ENCODE data around the gene HRH4.
A peak's percentile ranks its signal among the peaks of the same experiment; 100 is the strongest.

The HRH4 gene, protein sequence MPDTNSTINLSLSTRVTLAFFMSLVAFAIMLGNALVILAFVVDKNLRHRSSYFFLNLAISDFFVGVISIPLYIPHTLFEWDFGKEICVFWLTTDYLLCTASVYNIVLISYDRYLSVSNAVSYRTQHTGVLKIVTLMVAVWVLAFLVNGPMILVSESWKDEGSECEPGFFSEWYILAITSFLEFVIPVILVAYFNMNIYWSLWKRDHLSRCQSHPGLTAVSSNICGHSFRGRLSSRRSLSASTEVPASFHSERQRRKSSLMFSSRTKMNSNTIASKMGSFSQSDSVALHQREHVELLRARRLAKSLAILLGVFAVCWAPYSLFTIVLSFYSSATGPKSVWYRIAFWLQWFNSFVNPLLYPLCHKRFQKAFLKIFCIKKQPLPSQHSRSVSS

DNA sequence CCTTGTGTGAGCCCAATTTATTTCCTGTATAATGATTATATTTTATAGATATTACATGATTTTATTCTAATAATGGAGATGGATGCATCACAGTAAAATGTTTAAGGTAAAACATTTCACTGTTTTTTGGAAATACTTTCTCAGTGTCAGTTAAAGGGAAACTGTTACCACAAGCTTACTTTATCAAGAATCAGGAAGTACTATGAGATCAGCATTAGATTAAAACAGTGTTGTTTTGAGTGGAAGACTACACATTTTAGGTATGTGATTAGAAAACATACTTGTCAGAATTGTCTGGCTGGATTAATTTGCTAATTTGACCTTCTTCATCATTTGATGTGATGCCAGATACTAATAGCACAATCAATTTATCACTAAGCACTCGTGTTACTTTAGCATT, at the start of gene HRH4:
HRH4 (plus strand) TSS at position 250 of the 400 bp plus-strand sequence; CDS start at position 342, 92 bp downstream.
- no peak for DNase-seq (ENCODE audit: low read depth in 3 of 3)

DNA sequence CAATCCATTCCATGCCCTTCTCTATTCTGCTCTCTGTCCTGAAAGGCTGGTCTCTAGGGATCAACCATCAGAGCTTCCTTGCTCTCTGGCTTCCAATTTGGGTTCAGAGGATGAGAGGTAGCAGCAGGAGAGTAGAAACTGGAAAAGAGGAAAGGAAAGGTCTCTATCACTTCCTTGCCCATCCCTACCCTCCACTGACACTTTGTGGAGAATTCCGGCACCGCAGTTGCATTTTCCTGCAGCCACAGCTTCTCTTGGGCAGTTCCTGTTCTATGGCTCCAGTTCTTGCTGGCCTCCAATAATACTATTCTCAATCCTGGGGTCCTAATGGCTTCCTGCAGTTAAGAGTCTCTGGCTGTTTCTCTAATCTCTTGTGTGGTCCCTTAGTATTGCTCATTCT, 47.3 kb upstream of the HRH4 start:
- no peak for DNase-seq (ENCODE audit: low read depth in 3 of 3)

DNA sequence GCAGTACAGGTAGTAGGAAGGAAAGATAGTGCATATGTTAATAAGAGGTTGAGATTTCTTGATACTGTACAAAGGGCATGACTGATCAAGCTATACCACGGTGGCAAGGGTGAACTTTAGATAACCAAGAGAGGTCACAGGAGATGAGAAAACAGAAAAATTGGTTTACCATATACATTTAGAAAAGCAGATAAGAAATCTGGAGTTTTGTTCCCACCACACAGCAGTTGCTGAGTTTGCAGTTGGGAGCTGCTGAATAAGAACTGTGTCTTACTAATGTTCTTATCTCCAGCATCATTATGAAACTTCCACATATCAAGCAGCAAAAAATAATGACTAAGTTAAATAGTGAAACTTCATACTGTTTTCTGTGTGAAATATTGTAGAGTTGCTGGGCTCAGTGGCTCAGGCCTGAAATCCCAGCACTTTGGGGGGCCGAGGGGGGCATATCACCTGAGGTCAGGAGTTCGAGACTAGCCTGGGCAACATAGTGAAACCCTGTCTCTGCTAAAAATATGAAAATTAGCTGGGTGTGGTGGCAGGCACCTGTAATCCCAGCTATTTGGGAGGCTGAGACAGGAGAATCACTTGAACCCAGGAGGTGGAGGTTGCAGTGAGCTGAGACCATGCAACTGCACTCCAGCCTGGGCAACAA, 46.0 kb upstream of the HRH4 start:
- DNase-seq (ENCODE audit: low read depth in 3 of 3), result peak in 1 of 3 donors; percentile 31

DNA sequence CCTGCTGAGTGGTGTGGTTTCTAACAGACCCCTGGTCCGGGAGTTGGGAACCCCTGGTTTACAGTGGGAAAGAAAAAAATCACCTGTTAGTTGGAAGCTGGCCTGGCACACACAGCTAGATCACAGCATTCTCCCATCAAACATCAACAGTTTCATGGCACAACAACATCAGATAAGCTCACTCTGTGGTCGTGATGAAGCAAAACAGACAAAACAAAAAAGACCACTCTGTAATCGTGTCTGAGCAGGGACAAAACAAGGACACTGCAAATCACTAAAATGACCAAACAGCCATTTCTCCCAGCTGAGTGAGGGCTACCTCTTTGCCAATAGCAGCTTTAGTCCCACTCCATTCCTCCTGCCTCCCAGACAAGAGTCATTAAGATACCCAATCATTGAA, 43.0 kb upstream of the HRH4 start:
- no peak for DNase-seq (ENCODE audit: low read depth in 3 of 3)

DNA sequence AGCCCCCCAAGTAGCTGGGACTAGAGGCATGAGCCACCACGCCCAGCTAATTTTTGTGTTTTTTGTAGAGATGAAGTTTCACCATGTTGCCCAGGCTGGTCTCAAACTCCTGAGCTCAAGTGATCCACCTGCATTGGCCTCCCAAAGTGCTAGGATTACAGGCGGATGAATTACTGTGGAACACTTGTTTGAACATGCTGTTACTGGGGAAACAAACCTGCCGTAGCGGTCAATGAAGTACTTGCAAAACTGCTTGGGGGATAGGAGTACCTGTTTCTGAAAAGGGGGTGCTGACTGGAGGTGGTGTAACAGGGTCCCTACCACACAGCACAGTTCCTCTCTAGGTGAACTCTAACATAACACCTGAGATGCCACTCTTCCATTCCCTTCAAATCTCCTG, 39.9 kb upstream of the HRH4 start:
- no peak for DNase-seq (ENCODE audit: low read depth in 3 of 3)

DNA sequence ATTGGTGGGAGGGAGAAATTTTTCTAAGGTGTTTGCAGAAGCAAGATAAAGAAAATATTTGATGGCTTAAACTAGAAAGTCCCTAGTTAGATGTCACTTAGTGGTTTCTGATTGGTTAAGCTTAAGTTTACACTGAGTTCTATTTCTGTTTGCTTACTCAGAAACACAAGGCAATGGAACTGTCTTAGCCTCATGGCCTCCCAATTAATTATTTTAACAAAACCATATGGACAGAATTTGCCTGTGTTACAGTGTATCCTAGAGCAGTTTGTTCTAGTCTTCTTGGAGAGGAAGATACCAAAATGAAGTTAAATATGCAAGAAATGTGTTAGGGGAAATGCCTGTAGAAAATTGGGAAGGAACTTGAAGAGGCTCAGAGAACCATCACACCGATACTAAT, 38.6 kb upstream of the HRH4 start:
- no peak for DNase-seq (ENCODE audit: low read depth in 3 of 3)

DNA sequence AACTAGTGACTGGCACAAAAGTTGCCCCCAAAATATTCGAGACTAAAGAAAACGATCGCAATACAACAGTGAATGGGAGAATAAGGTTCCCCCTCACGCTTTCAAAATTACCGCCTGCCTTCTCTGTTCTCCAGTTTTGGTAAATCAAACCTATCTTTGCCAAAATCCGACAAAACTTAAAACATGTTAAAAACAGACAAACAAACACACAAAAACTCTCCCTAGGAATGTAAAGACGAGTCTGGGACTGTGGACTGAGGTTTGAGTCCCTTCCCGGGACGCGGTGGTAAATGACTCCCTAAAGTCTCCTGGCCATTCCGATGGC, 34.4 kb upstream of the HRH4 start:
- DNase-seq (ENCODE audit: low read depth in 3 of 3), result no peak

DNA sequence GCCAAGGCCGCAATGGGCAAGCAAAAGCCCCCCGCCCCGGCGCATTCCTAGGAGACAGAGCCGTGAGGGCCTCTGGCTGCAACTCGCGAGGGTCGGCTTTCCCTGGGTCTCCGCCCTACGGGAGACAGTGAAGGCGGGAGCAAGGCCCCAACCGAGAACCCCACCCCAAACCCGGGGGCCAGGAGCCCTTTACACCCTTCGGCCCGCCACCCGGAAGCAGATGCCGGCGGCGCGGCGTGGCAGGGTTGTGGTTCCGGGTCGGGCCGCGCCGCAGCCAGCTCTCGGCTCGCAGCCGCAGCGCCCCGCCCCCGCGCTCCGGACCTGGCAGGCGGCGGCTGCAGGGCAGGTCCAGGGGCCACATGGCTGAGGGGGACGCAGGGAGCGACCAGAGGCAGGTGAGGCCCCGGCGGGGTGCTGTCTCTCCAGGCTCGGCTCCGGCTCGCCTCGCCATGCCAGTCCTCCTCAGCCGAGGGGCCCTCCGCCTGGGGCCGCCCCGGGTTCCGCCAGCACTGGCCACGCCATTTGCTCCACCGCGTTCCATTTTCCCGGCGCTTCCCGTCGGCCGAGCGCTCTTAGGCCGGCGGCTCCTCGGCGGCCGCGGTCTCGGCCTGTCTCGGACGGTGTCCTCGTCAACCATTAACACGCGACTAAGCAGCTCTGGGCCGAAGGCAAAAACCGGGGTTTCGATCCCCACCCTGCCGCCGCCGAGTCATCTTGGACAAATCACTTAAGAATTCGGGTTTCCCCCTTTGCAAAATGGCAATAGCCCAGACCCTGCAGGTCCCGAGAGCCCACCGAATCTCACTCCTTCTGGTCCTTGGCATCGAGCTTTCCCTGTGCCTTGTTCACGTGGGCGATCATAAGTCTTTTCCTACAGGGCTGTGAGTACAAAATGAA, 33.8 kb upstream of the HRH4 start, which contains the start of gene IMPACT:
IMPACT (plus strand) TSS at position 273 of the 897 bp plus-strand sequence; CDS start at position 360, 87 bp downstream.
- DNase-seq (ENCODE audit: low read depth in 3 of 3), result peak; percentile 58 to 74 (median 60)

DNA sequence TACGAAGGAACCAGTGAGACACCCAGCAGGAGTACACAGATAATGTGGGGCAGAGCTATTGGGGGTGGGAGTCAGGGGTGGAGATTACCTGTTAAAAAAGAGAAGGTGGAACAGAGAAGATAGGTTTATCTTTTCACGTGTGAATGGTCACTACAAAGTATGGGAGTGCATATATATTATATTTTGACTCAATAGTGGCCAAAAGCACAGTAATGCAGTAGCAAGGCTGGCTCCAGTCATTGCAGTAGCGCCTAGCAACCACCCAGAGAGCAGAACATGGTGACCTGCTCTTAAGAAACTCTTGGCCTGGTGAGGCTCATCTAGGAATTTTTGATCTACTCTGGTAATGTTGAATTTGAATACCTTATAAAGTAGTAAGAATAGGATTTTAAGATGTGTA, 33.0 kb upstream of the HRH4 start:
- DNase-seq (ENCODE audit: low read depth in 3 of 3), result no peak

DNA sequence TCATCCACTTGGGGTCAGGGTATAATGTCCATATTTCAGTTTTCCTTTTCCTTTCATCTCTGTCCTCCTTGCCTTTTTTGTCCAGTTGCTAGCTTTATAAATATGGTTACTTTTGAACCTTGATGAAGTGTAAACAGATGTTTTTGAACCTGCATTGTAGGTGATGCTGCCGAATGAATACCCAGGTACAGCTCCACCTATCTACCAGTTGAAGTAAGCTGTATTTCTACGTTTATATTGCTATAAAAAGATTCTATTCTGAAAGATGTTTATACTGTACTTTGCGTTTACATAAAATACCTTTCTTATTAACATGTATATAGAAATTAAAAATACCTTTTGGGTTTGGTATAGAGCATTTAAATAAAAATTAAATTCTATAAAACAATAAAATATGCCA, 31.7 kb upstream of the HRH4 start:
- DNase-seq (ENCODE audit: low read depth in 3 of 3), result no peak

DNA sequence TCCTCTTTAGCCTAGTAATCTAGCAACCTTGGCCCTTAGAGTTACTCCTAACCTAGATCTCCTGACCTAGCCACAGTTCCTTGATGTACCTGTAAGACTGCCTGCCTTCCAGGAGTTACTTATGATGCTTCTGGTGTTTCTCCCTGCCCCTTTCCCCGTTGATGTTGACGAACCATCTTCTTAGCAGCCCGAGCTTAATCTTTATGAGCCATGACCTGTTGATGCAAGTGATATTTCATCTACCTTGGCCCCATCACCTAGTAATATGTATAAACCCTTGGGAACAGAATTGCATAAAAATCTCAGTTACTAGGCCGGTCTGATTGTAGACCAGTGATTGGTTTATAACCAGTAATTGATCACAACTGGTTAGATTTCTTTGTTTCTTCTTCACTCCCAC, 31.2 kb upstream of the HRH4 start:
- no peak for DNase-seq (ENCODE audit: low read depth in 3 of 3)

DNA sequence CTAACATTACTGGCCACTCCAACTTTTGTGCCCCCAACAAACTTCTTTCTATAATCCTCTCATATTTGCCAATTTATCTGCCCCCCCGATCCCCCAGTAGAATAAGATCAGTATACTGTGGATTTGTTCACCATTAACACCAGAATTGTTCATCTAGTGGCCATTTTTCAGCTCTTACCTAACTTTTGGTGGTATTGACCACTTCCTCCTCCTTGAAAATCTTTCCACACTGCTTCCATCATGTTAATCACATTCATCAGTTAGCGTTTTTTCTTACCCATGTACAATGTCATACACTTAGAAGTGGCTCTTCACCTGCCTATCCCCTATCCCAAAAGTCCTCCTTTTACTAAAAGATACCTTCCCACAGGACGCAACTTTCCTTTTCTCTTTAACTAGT, 27.8 kb upstream of the HRH4 start:
- DNase-seq (ENCODE audit: low read depth in 3 of 3), result no peak

DNA sequence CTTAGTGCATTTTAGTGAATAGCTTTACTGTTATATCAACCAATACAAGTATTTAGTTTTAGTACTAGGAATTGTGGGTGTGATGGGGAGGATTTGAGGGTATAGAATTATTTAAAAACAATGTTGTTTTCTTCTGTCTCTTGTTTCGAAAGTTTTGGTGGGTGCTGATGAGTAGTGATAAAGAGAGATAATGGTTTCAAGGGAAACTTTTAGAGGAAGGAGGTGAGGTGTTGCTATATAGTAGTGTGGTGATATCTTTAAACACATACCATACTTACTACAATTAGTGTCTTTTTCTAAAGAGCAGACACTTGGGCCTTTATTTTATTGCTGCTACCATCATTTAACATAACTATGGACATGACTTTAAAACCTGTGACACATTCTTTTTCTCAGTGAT, 23.5 kb upstream of the HRH4 start:
- DNase-seq (ENCODE audit: low read depth in 3 of 3), result no peak

DNA sequence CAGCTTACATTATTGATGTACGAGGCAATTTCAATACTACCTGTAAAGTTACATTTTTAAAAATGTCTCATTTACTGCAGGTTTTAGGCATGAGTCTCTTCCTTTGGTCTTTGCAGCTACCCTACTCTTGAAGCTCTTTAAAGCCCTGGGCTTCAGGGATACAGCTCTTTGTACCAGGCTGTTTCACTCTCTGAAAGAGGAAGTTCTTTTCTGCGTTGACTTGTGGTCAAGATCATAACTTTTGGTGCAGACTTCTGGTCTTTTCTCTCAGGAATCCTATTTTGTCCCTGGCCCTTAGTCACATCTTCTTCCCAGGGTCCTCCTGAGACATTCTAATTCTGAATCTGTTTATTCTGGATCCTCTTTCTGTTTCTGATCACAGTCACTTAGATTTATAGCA, 16.6 kb upstream of the HRH4 start:
- DNase-seq (ENCODE audit: low read depth in 3 of 3), result no peak

DNA sequence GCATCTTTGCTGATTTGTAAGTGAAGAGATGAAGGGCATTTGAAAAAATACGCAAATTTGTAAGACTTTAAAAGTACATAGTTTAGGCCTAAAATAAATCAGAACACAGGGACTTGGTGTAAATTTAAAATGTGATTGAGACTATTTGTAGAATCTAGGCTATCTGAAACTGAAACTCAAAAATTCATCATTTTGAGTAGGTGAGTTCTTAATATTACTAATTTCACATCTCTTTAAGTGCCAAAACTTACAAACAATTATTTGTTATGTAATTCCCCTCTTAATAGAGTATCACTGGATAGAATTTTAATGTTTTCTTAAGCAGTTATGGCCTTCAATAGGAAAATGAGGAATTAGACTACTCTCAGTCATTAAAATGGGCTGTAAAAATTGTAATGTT, 14.0 kb upstream of the HRH4 start:
- DNase-seq (ENCODE audit: low read depth in 3 of 3), result no peak

DNA sequence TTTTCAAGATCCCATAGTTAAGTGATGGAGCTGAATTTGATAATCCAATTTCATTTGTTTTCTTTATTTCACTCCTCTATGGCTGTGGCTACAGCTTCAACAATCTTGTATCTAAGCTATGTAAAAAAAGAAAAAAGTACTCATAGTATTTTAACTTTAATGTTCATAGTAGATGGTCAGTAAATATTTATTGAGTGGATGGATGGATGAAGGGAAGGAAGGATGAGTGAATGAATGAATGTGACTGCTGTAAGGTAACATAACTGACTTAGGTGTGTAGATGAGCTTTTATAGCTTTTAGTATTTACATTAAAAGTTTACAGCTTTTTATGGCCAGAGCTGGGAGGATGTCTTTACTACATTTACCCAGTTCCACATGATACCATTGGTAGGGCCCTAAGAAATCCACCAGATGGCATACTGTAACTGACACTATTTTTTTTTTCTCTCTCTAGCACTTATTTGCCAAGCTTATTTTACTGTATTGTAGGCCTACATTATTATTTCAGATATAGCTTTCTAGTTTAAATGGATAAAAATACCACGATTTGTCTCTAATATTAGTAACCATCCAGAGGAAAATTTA, 13.4 kb upstream of the HRH4 start:
- DNase-seq (ENCODE audit: low read depth in 3 of 3), result no peak

DNA sequence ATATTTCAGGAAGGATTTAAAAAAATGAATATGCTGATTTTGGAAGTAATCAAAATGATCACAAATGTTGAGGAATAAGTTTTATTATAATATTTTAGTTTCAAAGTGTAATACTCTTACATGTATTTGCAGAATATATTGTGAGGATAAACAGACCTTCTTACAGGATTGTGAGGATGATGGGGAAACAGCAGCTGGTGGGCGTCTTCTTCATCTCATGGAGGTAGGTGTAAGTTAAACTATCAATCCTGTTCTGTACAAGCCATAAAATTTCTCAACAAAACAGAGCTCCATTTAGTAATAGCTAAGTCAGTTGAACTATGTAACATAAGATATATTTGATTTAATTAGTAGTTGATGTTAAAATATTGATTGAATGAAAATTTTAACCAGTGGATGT, 12.5 kb upstream of the HRH4 start:
- no peak for DNase-seq (ENCODE audit: low read depth in 3 of 3)

DNA sequence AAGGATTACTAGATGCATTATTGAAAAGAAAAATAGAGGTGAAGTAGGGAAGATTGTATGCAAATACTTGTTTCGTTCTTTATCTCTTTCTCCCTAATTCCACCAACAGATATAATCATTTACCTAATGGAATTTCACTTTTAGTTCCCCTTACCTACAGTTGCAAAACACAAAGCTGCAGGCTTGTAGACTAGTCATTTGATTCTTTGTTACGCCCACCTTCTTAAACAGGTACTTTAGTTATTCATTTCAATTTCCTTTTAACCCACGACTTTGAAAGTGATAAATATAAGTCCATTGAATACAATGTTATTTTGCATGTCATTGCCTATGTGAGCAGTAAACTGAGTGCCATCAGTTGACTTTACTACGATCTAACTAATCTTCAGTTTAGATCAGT, 3.9 kb upstream of the HRH4 start:
- no peak for DNase-seq (ENCODE audit: low read depth in 3 of 3)

DNA sequence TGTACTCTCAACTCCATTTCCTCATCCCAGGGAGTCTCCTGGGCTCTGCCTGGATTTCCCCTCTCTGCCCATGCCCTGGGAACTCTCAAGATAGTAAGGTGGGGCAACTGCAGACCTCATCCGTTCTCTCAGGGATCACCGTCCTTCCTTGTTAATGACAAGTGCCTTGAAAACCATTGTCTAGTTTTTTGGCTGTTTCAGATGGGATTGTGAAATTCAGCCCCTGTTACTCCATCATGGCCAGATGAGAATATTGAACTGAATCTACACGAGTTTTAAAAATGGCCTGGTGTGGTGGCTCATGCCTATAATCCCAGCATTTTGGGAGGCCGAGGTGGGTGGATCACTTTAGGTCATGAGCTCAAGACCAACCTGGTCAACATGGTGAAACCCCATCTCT, 665 bp upstream of the HRH4 start:
- DNase-seq (ENCODE audit: low read depth in 3 of 3), result no peak

DNA sequence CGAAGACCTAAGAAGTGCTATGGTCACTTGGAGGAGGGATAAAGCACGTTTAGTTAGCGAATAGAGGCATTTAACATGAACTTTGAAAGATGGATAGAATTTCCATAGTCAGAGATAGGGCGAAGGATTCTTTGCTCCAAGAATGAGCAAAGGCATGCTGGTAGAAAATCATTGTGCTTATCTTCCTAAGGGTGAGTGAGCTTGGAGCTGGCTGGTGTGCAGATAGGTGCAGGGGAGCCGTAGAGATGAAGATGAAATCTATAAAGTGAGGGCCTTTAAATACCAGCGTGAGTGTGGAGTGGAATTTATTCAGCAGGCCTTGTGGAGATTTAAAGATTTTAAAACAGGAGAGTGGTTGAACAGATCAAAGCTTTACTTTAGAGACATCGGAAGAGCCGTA, 1.6 kb downstream of the HRH4 start:
- no peak for DNase-seq (ENCODE audit: low read depth in 3 of 3)

DNA sequence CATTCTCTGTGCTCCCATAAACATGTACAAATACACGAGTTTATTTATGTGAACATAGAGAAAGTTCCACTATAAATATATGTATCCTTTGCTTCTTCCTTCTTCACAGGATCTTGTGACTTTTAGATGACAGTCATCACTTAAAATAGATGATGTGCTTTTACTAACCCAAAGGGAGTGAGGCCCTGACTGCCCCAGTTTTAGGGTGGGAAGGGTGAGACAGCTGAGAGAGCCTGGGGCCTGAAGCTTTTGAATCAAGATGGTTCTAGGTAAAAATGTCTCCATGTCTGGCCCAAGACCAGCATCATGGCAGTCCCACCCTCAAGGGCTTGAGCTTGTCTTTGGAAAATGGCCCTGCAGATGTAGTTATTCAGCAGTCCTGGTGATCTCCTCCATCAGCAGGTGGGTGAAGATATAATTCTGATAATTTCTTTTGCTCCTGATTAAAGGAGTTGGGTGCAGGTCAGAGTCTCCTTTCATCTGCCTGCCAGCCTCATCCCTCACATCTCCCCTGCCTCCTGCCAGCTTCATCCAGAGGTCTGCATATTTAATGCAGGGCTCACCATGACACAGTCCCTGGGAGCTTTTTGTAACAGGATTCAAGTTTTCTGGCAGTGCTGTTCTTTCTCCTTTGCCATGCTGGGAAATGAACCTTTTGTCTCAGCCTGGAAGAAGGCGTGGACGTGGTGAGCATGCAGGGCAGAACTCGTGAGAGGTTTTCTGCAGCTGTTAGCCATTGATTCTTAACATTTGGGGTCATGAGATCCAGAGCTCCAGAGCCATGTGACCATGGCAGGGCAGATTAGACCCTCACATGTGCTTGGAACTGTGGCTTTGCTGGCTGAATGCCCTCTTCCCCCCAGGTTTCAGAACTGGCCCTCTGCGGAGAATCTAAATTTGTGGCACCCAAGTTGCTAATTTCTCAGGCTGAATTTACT, 2.7 kb downstream of the HRH4 start:
- no peak for DNase-seq (ENCODE audit: low read depth in 3 of 3)

Data from stimulated activated CD4-positive, alpha-beta T cell treated with anti-CD3 and anti-CD28 coated beads, TNF-alpha, amount 100 ng/mL, for 48 hours (primary cell).